Sigmoid colon (tissue), 4 donors: ENCODE data around the gene ZNF613.

Source experiments
- CTCF ChIP-seq, 4 experiments: fragments of 450-650 bp in 3 of 4; fragments of 200-600 bp in 1 of 4; IDR thresholded peaks; one replicate each; pipeline ENCODE4 v1.5.1; 2016 to 2019; ENCODE audit warnings: antibody characterized with exemption in 4 of 4, mild to moderate bottlenecking in 3 of 4, moderate library complexity in 2 of 4
- EP300 ChIP-seq, 4 donors: sonication (generic); formaldehyde crosslinking; IDR thresholded peaks; one replicate each; pipeline ENCODE4 v1.6.1; 2017; ENCODE audit warnings: antibody characterized with exemption in 4 of 4
- POLR2A ChIP-seq, 2 donors: fragments of 450-650 bp; IDR thresholded peaks; one replicate each; pipeline ENCODE4 v1.6.1; 2016; ENCODE audit warnings: antibody characterized with exemption in 2 of 2, mild to moderate bottlenecking in 2 of 2, moderate library complexity in 2 of 2

GRCh38 chr19:51983361-51983760 is 56.1 kb downstream of the ZNF613 start:
- TF ChIP-seq CTCF (IDR thresholded peaks at IDR 0.05) (no peak), POLR2A (IDR thresholded peaks at IDR 0.05) (no peak), EP300 (IDR thresholded peaks at IDR 0.05) (no peak)
